Measurements from ENCODE around the gene SRC.

Gene SRC

DNA sequence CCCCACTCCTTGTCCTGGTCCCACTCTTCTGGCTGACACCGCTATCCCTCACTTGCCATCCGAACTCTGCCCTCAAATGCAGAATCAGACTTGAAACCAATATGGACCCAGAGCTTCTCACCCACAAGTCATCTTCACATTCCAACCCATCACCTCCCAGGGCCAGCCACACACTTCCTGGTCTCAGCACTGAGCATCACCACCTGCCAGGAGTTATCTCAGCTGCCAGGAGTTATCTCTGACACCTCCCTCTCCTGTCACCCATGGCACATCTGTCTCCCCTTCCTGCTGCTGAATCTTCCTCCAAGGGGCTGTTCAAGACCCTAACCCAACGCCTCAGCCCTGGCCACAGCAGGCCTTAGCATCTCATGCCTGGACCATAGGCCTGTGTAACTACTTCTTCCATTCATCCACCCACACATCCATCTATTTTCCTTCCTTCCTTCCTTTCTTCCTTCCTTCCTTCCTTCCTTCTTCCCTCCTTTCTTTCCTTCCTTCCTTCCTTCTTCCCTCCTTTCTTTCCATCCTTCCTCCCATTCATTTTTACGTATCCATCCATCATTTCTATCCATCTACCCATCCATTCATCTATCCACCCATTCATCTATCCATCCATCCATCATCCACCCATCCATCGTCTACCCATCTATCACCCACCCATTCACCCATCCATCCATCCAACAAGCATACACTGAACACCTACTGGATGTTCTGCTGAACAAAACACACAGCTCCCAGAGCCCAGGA lies 100.5 kb downstream of the SRC start:
- no peaks in the 10 kb centered on the region for H3K9me2 ChIP-seq (replicated peaks; ENCODE audit: insufficient read depth, low read length)
- H3K9ac ChIP-seq (ENCODE audit: low read length) = no peak overlapping the region
- H3K27me3 ChIP-seq (ENCODE audit: low read length) = no peaks in the 10 kb centered on the region
- no peaks in the 10 kb centered on the region for H3K79me2 ChIP-seq (ENCODE audit: insufficient read depth, low read length)
- H3K36me3 ChIP-seq (ENCODE audit: low read length) = no peaks in the 10 kb centered on the region
- no peaks in the 10 kb centered on the region for H3K9me3 ChIP-seq (ENCODE audit: insufficient read depth, low read length)
- TF ChIP-seq CTCF (IDR thresholded peaks at IDR 0.05; ENCODE audit: insufficient read depth, low read length, poor library complexity, severe bottlenecking) (no peak), EZH2phosphoT487 (conservative IDR thresholded peaks at IDR 0.05; ENCODE audit: low read length) (no peak)
- H3K4me2 ChIP-seq (ENCODE audit: low read depth, low read length, poor library complexity, severe bottlenecking) = no peak overlapping the region
- H4K20me1 ChIP-seq (ENCODE audit: low read depth, low read length) = no peaks in the 10 kb centered on the region
- no peak overlapping the region for H2AFZ ChIP-seq (ENCODE audit: low read depth, low read length, severe bottlenecking)
- no peak overlapping the region for H3K27ac ChIP-seq (ENCODE audit: low read depth, low read length)
- H3F3A ChIP-seq (ENCODE audit: insufficient read depth) = no peaks in the 10 kb centered on the region
- H3K4me3 ChIP-seq (ENCODE audit: insufficient read depth, low read length, poor library complexity, severe bottlenecking) = no peak overlapping the region

- no peaks in the 10 kb centered on the region for H3K79me2 ChIP-seq (ENCODE audit: insufficient read depth, low read length)
- H3K4me3 ChIP-seq (ENCODE audit: insufficient read depth, low read length, poor library complexity, severe bottlenecking) = no peak overlapping the region
- no peaks in the 10 kb centered on the region for H3K9me3 ChIP-seq (ENCODE audit: insufficient read depth, low read length)
- H3K4me2 ChIP-seq (ENCODE audit: low read depth, low read length, poor library complexity, severe bottlenecking) = no peak overlapping the region
- no peaks in the 10 kb centered on the region for H3K36me3 ChIP-seq (ENCODE audit: low read length)
- no peak for TF ChIP-seq CTCF (IDR thresholded peaks at IDR 0.05; ENCODE audit: insufficient read depth, low read length, poor library complexity, severe bottlenecking)
- H3K9ac ChIP-seq (ENCODE audit: low read length) = no peak overlapping the region
- no peaks in the 10 kb centered on the region for H3K9me2 ChIP-seq (replicated peaks; ENCODE audit: insufficient read depth, low read length)
- no peak overlapping the region for H3K27ac ChIP-seq (ENCODE audit: low read depth, low read length)
- H3F3A ChIP-seq (ENCODE audit: insufficient read depth) = no peaks in the 10 kb centered on the region
- no peaks in the 10 kb centered on the region for H3K27me3 ChIP-seq (ENCODE audit: low read length)
- no peak overlapping the region for H2AFZ ChIP-seq (ENCODE audit: low read depth, low read length, severe bottlenecking)
- no peaks in the 10 kb centered on the region for H4K20me1 ChIP-seq (ENCODE audit: low read depth, low read length)
These were observed 101.7 kb downstream of the SRC start for GRCh38 chr20:37447688-37448087.

DNA sequence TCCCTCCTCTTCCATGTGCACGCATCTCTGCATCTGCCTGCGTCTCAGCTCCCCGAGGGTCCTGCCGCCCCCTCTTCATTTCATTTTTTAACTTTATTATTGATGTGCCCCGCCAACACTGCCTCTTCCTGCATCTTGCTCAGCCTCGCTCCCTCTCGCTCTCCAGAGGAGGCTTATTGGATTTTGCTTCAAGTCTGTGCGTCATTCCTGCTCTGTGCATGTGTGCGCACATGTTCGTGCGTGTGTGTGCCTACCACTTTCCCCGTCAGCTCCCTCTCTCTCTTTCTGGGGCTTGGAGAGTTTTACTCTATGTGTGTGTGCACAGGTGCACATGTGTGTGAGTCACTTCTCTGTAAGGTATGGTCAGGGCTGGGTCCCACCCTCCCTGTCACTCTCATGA lies 103.3 kb downstream of the SRC start:
- no peak overlapping the region for H2AFZ ChIP-seq (ENCODE audit: low read depth, low read length, severe bottlenecking)
- H4K20me1 ChIP-seq (ENCODE audit: low read depth, low read length) = no peaks in the 10 kb centered on the region
- no peak overlapping the region for H3K27ac ChIP-seq (ENCODE audit: low read depth, low read length)
- H3K27me3 ChIP-seq (ENCODE audit: low read length) = no peaks in the 10 kb centered on the region
- H3K36me3 ChIP-seq (ENCODE audit: low read length) = no peaks in the 10 kb centered on the region
- H3F3A ChIP-seq (ENCODE audit: insufficient read depth) = no peaks in the 10 kb centered on the region
- no peaks in the 10 kb centered on the region for H3K9me2 ChIP-seq (replicated peaks; ENCODE audit: insufficient read depth, low read length)
- H3K4me2 ChIP-seq (ENCODE audit: low read depth, low read length, poor library complexity, severe bottlenecking) = no peak overlapping the region
- H3K9ac ChIP-seq (ENCODE audit: low read length) = no peak overlapping the region
- TF ChIP-seq EZH2phosphoT487 (conservative IDR thresholded peaks at IDR 0.05; ENCODE audit: low read length) (no peak), CTCF (IDR thresholded peaks at IDR 0.05; ENCODE audit: insufficient read depth, low read length, poor library complexity, severe bottlenecking) (no peak)
- no peaks in the 10 kb centered on the region for H3K9me3 ChIP-seq (ENCODE audit: insufficient read depth, low read length)
- H3K79me2 ChIP-seq (ENCODE audit: insufficient read depth, low read length) = no peaks in the 10 kb centered on the region
- H3K4me3 ChIP-seq (ENCODE audit: insufficient read depth, low read length, poor library complexity, severe bottlenecking) = no peak overlapping the region

All from SU-DHL-6 (cell line).